GM04503 (cell line): ENCODE results near the gene ARHGAP42.
"Not testable (repeated sequence)": the region's sequence is repeated elsewhere in the genome, so short reads cannot be mapped to it uniquely, and the experiment has no call there.

ENCODE experiments used
- DNase-seq: peaks from one replicate; pipeline ENCODE4 v3.0.0-alpha.2; 2012; ENCODE audit warnings: low read depth

ARHGAP42 gene, protein sequence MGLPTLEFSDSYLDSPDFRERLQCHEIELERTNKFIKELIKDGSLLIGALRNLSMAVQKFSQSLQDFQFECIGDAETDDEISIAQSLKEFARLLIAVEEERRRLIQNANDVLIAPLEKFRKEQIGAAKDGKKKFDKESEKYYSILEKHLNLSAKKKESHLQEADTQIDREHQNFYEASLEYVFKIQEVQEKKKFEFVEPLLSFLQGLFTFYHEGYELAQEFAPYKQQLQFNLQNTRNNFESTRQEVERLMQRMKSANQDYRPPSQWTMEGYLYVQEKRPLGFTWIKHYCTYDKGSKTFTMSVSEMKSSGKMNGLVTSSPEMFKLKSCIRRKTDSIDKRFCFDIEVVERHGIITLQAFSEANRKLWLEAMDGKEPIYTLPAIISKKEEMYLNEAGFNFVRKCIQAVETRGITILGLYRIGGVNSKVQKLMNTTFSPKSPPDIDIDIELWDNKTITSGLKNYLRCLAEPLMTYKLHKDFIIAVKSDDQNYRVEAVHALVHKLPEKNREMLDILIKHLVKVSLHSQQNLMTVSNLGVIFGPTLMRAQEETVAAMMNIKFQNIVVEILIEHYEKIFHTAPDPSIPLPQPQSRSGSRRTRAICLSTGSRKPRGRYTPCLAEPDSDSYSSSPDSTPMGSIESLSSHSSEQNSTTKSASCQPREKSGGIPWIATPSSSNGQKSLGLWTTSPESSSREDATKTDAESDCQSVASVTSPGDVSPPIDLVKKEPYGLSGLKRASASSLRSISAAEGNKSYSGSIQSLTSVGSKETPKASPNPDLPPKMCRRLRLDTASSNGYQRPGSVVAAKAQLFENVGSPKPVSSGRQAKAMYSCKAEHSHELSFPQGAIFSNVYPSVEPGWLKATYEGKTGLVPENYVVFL

DNA sequence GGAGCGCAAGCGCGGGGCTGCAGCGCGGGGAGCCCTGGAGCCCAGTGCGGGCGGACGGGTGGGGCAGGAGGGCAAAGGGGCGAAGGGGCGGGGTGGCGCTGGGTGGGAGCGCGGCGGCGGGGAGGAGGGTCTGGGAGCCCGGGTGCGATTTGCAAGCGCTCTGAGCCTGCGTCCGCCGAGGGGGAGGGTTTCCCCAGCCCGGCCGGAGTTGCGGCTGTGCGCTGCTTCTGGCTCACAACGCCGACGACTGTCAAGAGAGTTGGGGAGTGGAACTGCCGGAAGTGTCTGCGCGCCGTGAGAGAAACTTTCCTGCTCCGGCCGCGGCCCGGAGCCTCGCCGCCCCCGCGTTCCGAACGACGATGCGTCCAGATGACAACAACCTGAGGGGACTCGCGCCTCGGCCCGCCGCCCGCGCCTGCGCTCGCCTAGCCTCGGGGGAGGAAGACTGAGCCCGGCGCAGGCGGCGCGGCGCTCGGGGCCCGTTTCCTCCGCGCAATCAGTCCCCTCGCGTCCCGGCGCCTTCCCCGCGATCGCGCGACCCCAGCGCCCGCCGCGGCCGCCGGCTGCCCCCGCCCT is at the start of gene ARHGAP42:
Gene ARHGAP42 (plus strand): TSS at position 235 of the 576 bp plus-strand sequence. CDS start 391 bp downstream, outside the sequence.
- no peak for DNase-seq

DNA sequence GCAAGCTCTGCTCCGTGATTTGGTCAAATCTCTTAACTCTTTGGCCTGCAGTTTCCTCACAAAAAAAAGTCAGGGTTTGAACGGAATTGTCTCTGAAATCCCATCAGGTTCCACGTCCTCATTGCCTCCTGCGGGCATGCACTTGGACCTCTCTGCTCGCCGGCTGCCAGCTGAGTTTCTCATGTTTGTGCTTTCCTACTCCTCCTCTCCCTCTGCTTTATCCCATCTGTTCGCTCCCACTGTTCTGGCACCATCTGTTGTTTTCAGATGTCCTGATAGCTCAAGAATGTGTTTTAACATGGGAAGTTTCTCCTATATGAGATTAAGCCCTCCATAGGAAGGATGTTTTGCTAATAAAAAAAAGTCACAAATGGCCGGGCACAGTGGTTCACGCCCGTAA is 49.4 kb upstream of the ARHGAP42 start:
- no peak for DNase-seq

DNA sequence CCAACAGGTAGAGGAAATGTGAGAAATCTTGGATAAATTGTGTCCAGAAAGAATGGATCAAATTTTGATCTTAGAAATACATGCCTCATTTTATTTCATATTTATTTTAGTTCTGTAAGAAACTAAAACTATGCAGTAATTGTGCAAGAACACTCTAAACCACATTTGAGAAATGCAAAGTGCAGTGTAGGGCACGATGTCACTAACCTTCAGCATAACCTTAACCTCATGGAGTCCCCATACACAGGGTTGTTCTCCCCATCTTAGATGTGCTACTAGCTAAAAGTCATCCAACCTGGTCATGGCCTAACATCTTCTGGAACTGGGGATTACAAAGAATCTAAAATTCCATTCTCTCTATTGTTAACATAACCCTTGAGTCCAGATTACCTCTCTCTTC is 48.4 kb upstream of the ARHGAP42 start:
- no peak for DNase-seq

DNA sequence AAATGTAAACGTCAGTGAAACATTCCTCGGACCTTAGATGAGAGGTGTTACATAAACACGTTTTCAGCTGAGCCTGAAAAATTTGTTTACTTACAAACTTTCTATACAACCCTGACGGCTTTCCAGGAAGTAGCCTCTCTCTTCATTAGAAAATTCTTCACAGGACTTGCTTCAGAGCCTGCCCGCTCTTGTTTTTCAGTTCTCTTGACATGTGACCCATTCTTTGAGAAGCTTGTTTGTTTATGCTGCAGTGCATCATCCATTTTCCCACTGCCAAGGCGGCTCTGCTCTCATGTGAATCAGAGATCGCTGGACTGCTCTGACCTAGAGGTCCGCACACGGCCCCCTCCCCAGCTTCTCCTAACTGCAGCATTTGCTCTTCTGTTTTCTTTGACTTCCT is 47.9 kb upstream of the ARHGAP42 start:
- DNase-seq = no peak

DNA sequence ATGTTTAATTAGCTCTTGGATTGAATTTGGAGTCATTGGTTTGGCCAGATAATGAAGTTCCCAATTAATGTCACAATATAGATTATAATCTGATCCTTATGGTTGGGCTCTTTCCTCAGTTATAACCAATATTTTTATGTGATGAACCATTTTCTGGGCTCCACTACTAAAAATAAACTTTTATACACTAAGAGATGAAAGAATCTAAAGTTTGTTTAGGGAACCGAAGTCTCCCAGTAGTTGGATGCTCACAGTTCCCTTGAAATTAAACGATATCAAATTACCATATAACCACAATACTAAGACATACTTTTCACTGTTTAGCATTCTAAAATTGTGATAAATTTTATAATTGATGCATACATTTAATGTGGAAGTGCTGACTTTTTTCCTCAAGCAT is 47.0 kb upstream of the ARHGAP42 start:
- no peak for DNase-seq

DNA sequence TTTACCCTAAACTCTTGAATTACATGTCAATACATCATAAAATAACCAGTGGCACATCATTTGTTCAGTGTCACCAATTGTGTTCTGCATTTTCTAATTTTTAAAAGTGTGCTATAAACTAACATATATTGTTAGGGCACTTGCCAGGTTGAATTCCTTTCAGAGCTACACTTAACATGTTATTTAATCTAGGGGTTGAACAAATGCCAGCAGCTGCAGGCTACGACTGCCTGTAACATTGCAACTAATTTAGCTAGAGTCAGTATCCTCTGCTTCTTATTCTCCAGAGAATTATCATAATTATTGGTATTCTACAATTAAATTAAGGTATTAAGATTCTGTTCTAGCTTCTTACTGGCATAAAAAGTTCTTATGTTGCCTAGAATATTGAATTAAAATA is 46.4 kb upstream of the ARHGAP42 start:
- no peak for DNase-seq

DNA sequence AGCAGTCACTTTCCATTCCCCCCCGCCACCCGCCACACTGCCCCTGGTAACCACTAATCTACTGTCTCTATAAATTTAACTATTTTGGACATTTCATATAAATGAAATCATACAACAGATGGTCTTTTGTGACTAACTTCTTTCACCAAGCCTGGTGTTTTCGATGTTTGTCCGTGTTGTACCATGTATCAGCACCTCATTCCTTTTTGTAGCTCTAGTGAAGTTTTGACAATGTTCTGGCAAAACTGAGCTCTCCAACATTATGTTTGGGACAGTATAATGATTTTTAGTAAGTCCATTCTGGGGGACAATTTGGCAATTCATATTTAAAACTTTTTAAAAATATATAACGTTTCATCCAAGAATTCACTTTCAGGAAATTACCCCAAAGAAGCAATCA is 45.6 kb upstream of the ARHGAP42 start:
- DNase-seq = no peak

DNA sequence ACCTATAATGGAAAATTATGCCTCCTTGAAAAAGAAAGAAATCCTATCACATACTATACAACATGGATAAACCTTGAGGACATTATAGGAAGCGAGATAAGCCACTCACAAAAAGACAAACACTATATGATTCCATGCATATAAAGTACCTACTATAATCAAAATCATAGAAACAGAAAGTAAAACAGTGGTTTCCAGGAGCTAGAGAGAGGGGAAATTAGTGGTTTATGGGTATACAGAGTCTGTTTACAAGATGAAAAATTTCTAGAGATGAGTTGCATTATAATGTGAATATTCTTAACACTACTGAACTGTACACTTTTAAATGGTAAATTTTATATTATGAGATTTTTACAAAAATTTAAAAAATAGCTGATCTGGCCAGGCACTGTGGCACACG is 40.5 kb upstream of the ARHGAP42 start:
- DNase-seq = no peak

DNA sequence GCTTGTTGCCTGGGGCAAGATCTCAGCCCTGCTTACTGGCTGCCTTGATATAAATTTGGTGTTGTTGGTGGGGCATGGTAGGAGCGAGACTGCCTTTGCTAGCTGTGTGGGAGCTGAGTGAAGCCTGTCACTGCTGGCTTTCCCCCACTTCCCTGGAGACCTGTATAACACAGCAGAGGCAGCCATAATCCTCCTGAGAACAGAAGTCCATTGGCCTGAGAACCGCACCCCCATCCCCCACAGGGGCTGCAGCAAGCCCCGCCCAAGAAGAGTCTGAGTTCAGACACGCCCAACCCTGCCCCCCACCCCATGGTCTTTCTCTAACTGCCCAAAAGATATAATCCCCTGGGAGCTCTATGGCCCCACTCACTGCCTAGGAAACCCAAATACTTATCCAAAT is 39.2 kb upstream of the ARHGAP42 start:
- no peak for DNase-seq

DNA sequence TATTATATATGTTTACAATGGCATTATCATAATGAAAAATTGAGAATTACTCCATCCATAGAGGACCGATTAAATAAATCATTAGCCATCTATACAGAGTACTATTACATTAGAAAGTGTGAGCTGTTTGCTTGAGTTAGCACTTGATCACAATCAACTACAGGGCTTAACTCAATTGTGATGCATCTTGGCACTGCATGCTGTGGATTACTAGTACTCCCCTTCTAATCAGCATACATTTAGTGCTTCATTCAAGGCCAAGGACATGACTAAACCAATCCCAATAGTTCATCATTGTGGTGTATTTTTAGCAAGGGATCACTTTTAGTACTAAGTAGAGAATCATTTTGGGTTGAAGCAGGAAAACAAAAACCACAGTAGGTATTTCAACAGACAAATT is 23.5 kb upstream of the ARHGAP42 start:
- DNase-seq = no peak

DNA sequence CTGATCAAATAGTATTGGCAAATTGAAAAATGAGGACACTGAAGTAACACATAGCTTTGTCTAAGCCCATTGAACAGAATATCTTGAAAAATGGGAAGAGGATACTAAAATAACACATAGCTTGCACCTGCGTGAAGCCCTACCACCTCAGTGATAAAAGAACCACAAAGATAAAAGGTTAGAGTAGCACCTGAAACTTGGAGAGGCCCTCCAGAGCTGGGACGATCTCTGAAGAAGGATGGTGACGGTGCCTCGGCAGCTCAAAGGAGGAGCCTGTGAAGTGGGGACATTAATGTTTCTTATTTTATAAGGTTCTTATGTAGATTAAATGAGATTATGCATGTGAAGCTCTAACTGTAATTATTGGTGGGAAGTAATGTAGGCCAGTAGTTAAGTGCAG is 23.1 kb upstream of the ARHGAP42 start:
- DNase-seq = no peak

DNA sequence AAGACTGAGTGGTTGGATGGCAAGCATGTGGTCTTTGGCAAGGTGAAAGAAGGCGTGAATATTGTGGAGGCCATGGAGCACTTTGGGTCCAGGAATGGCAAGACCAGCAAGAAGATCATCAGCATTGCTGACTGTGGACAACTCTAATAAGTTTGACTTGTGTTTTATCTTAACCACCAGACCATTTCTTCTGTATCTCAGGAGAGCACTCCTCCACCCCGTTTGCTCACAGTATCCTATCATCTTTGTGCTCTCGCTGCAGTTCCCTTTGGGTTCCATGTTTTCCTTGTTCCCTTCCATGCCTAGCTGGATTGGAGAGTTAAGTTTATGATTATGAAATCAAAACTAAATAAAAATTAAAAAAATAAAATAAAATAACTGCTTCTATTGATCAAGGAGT is 20.3 kb upstream of the ARHGAP42 start:
- not testable (repeated sequence) for DNase-seq

DNA sequence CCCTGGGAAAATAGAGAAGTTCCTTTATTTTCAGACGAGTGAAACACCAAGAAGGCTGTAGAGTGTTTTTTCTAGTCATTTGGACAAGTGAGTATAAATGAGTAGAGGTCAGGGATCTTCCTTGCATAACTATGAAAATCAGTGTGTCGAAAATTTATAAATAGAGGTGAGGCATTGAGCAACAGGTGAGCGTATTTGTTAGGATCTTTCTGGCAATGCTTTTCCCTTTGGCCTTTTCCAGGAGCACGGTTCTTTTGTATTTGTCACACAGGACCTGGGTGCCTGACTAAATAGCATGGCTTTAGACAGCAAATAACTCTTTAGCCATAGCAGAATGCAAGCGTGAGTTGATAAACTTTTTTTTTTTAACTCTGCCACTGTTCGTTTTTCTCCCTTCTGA is 19.6 kb upstream of the ARHGAP42 start:
- DNase-seq = no peak

DNA sequence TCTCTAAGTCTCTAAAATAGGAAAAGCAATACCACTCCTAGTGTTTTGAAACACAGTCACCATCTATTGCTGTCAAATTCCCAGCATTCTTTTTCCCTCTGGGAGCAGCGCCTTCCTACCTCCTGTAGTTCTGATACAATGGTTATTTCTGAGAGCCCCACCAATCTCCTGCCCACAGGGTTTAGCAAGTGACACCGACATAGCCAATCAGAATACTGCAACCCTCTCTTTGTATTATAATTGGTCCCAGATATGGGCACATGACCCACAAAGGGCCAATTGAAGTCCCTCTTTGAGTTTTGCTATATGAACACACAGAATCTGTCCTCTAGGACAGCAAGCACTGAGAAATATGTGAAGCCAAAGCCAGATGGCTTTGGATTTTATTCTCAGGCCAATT is 16.9 kb upstream of the ARHGAP42 start:
- no peak for DNase-seq

DNA sequence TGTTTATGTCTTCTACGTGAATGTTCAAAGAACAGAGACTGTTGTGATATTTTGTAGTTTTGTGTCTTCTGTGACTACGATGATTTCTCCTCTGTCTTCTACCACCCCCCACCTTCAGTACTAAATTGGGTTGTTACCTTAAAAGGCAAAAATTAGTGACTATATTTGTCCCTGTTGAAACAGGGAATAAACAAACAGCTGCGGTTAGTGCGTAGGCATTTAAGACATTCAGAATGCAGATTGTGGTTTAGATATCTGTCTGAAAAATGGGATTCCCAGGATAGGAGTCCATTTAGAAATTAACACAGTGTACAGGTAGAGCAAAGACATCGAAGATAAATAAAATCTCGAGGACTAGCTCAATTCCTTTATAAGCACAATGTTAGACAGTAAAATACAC is 15.6 kb upstream of the ARHGAP42 start:
- no peak for DNase-seq

DNA sequence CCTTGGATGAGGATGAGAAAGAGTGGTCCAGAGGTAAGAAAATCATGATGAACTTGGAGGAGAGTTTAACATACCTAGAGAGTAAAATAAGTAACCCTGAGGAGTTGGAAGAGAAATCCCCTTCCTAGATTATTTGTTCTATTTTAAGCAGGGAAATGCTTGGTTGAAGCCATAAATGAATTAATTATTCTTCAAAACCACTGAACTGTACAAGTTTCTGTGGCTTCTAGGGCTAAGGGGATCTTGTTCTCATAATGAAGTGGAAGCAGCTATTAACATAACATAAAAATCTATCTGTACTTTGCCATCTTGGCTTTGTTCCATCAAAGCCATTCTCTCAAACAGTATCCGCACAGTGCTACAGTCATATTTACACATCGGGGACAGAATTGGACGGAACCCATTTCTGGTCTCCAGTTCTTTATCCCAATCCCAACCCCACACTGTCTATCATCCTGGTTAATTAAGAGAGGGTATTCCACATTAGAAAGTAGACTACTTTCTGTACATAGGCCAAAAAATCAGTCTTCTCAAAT is 14.5 kb upstream of the ARHGAP42 start:
- DNase-seq = no peak

DNA sequence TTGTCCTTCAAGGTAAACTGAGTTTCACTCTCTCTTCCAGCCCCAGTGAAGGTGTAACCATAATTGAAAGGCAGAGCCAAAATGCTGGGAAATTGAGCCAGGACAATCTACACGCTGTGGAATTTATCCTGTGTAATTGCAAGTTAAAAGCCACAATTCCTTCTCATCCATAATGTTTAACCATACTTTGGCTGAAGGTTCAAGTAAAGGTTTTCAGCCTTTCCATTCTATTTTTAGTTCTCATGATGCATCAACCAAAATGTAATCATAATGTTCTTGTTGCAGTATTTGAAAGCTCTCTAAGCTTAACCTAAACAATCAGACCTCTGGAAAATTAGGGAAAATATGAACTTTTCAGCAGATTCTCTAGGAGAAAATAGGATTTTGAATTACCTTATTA is 14.0 kb upstream of the ARHGAP42 start:
- no peak for DNase-seq

DNA sequence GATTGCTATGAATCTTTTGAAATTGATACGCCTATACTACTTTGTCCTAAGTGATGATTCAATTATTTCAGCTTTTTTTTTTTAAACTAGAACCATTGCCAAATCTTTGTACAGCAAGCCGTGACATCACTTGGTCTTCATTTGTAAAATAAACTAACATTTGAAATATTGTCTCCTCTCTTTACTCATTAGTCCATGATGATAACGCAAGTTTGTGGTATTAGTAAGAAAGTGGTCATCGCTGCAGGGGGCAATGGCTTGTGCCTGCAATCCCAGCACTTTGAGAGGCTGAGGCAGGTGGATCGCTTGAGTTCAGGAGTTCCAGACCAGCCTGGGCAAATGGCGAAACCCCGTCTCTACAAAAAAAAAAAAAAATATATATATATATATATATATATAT is 12.9 kb upstream of the ARHGAP42 start:
- DNase-seq = no peak

DNA sequence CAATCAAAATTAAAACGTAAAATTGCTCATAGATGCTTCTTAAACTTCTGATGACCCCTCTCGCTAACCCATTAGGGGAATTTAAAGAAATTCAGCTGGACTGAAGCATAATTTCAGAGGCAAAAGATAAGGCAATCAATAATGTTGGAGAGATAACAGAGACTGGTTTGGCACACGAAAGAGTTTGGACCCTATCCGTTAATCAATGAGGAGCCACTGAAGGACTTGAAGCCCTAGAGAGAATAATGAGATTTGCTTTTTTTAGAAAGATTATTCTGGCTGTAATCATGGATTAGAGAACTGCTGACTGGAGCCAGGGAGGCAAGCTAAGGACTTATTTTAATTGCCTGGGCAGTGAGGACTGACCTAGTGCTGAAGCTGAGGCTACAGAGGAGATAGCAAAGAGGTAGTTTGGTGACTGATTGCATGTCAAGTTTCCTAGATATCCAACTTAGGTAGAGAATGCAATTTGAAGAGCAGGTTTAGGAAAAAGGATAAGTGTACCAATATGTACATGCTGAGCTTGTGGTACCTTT is 11.9 kb upstream of the ARHGAP42 start:
- DNase-seq = no peak

DNA sequence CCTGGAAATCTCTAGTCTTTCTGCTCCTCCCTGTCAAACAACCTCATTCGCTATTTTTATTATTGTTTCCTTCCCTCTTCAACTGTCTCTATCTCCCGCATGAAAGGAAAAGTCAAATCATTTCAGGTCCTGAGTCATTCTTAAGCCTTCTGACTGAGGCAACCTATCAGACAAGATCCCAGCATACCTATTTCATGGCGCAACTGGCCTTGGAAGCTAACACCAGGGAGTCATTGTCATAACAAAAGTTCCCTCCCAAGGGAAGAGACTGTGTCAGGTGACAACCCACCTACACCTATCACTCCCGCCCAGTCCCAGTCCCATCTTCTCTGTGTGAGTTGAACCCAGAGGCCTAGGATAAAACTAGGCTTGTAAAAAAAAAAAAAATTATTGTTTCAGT is 10.2 kb upstream of the ARHGAP42 start:
- no peak for DNase-seq

DNA sequence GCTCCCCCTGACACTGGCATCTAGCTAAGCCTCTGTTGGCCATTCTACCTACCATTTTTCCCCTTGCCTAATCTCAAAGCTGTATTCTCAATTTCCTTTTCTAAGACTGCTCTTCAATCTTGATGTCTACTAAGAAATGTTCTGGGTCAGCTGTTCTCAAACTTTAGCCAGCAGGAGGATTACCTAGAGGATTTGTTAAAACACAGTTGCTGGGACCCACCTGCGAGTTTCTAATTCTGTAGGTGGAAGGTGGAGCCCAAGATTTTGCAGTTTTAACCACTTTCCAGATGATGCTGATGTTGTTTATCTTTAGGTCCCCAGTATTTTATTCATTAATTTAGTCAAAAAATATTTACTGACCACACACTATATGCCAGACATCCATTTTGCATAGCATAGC is 9.3 kb upstream of the ARHGAP42 start:
- no peak for DNase-seq

DNA sequence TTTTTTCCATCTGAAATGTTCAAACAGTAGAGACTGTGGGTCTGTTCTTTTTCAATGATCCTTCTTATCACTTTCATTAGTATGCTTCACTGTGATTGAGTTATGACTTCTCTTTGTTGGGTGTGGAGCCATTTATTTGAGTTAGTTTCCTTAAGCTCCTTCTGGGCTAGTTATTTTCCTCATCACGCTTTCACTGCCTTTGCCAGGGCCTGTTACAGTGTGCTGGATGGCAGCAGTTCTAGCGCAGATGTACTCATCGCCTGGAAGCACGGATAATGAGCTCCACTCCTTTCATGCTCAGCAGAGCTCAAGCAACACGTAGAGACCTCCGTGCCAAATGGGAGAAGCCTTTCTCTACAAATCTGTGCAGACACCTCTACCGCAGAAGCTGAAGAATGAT is 7.0 kb upstream of the ARHGAP42 start:
- no peak for DNase-seq
